Measurements from ENCODE around the gene COL6A3. TPM values are rescaled to one million over a fixed set of nuclear protein-coding genes. Genes with fewer than 3 reads are reported as not detected.

Gene COL6A3
- total RNA-seq, 1 experiment from 2014 or later, result 0.86 TPM

DNA sequence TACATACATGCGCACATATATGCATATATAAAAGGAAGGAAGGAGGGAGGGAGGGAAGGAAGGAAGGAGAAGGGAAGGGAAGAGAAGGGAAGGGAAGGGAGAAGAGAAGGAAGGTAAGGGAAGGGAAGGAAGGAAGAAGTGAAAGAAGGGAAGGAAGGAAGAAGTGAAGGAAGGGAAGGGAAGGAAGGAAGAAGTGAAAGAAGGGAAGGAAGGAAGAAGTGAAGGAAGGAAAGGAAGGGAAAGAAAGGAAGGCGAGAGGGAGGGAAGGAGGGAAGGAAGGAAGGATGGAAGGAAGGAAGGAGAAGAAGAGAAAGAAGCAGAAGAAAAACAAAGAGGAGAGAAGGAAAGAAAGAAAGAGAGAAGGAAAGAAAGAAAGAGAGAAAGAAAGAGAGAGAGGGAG lies 16.9 kb downstream of the COL6A3 start:
- CTCF ChIA-PET, result no interaction called here
- Histone ChIP-seq H3K36me3 (ENCODE audit: insufficient read depth, low read length, poor library complexity, severe bottlenecking) (no peaks in the 10 kb centered on the region), H3K27me3 (replicated peaks; ENCODE audit: insufficient read depth, low read depth, low read length, poor library complexity) (peaks cover 71% of the 10 kb centered on the region), H3K4me1 (ENCODE audit: insufficient read depth, low read length, poor library complexity, severe bottlenecking) (no peaks in the 10 kb centered on the region), H3K27ac (ENCODE audit: low read depth, low read length, poor library complexity, severe bottlenecking) (no peak overlapping the region), H3K4me3 (ENCODE audit: low read depth, low read length, poor library complexity, severe bottlenecking) (no peak overlapping the region), H3K9me3 (ENCODE audit: low read depth, low read length, poor library complexity, severe bottlenecking) (no peaks in the 10 kb centered on the region)
- POLR2A ChIA-PET (ENCODE audit: low non-redundant PET), result no interaction called here
- intact Hi-C loops (cut with micrococcal nuclease; ENCODE audit: unreplicated experiment), result no loop called here
- BruUV-seq (replicated peaks), result no TSS peak
- no peak for DNase-seq (ENCODE audit: low spot score)
- no peak for TF ChIP-seq EZH2 (IDR thresholded peaks at IDR 0.05; ENCODE audit: borderline replicate concordance, low read depth, low read length, poor library complexity, severe bottlenecking)
- TF ChIP-seq, protein P1, sequence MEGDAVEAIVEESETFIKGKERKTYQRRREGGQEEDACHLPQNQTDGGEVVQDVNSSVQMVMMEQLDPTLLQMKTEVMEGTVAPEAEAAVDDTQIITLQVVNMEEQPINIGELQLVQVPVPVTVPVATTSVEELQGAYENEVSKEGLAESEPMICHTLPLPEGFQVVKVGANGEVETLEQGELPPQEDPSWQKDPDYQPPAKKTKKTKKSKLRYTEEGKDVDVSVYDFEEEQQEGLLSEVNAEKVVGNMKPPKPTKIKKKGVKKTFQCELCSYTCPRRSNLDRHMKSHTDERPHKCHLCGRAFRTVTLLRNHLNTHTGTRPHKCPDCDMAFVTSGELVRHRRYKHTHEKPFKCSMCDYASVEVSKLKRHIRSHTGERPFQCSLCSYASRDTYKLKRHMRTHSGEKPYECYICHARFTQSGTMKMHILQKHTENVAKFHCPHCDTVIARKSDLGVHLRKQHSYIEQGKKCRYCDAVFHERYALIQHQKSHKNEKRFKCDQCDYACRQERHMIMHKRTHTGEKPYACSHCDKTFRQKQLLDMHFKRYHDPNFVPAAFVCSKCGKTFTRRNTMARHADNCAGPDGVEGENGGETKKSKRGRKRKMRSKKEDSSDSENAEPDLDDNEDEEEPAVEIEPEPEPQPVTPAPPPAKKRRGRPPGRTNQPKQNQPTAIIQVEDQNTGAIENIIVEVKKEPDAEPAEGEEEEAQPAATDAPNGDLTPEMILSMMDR (conservative IDR thresholded peaks at IDR 0.05; ENCODE audit: low read depth, low read length), result no peak

DNA sequence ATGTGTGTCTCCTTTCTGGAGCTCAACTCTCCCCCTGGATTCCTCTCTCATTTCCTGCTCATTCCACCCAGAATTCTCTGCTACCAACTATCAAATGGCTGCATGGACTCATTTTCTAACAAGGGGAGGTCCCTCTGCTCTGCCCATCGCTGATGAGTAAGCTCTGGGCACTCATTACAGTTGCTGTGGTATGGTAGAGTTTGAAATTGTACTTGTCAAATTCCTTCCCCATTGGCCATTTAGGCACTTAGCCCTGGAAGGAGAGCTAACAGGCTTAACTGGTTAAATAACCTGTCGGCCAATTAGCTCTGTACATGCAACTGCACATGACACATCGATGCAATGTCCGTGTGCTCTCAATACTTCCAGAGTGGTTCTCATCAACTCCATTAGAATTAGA lies 20.4 kb downstream of the COL6A3 start:
- peaks cover 38% of the 10 kb centered on the region for H3K27me3 ChIP-seq (replicated peaks; ENCODE audit: insufficient read depth, low read depth, low read length, poor library complexity)
- H3K4me1 ChIP-seq (ENCODE audit: insufficient read depth, low read length, poor library complexity, severe bottlenecking), result no peaks in the 10 kb centered on the region
- no peaks in the 10 kb centered on the region for H3K9me3 ChIP-seq (ENCODE audit: low read depth, low read length, poor library complexity, severe bottlenecking)
- CTCF ChIA-PET, result interaction anchor here (0.7 kb wide), 1 partner anchor 62 kb away, joined by 3 read pairs; no protein-coding TSS in a partner anchor
- intact Hi-C loops (cut with micrococcal nuclease; ENCODE audit: unreplicated experiment), result no loop called here
- no peak for DNase-seq (ENCODE audit: low spot score)
- no TSS peak for BruUV-seq (replicated peaks)
- no peak for TF ChIP-seq EZH2 (IDR thresholded peaks at IDR 0.05; ENCODE audit: borderline replicate concordance, low read depth, low read length, poor library complexity, severe bottlenecking)
- TF ChIP-seq, protein P1 (conservative IDR thresholded peaks at IDR 0.05; ENCODE audit: low read depth, low read length), result no peak
- no peaks in the 10 kb centered on the region for H3K36me3 ChIP-seq (ENCODE audit: insufficient read depth, low read length, poor library complexity, severe bottlenecking)
- H3K4me3 ChIP-seq (ENCODE audit: low read depth, low read length, poor library complexity, severe bottlenecking), result no peak overlapping the region
- POLR2A ChIA-PET (ENCODE audit: low non-redundant PET), result no interaction called here
- no peak overlapping the region for H3K27ac ChIP-seq (ENCODE audit: low read depth, low read length, poor library complexity, severe bottlenecking)

DNA sequence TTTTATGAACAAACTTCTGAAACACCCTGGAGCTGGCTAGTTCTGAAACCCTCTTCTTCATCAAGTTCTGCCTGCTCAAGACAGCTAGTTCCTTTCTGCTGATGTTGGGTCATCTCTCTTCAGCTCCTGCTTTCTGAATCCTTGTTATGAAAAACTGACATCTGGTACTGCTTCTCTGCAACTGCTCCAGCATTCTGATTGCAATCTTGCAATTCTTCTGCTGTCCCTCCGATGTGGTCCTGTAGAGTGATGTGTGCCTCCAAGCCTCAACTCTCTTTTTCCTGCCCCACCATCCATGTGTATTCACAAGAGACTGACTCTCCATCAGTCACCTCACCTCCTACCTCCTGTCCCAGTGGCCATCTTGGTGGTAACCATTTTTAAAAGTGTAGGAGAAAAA lies 21.8 kb downstream of the COL6A3 start:
- H3K9me3 ChIP-seq (ENCODE audit: low read depth, low read length, poor library complexity, severe bottlenecking), result no peaks in the 10 kb centered on the region
- H3K36me3 ChIP-seq (ENCODE audit: insufficient read depth, low read length, poor library complexity, severe bottlenecking), result no peaks in the 10 kb centered on the region
- ChIA-PET POLR2A (ENCODE audit: low non-redundant PET) (no interaction called here), CTCF (no interaction called here)
- no TSS peak for BruUV-seq (replicated peaks)
- no peak overlapping the region for H3K4me3 ChIP-seq (ENCODE audit: low read depth, low read length, poor library complexity, severe bottlenecking)
- H3K27me3 ChIP-seq (replicated peaks; ENCODE audit: insufficient read depth, low read depth, low read length, poor library complexity), result peaks cover 26% of the 10 kb centered on the region
- intact Hi-C loops (cut with micrococcal nuclease; ENCODE audit: unreplicated experiment), result no loop called here
- TF ChIP-seq, protein P1 (conservative IDR thresholded peaks at IDR 0.05; ENCODE audit: low read depth, low read length), result no peak
- no peak for TF ChIP-seq EZH2 (IDR thresholded peaks at IDR 0.05; ENCODE audit: borderline replicate concordance, low read depth, low read length, poor library complexity, severe bottlenecking)
- no peaks in the 10 kb centered on the region for H3K4me1 ChIP-seq (ENCODE audit: insufficient read depth, low read length, poor library complexity, severe bottlenecking)
- no peak overlapping the region for H3K27ac ChIP-seq (ENCODE audit: low read depth, low read length, poor library complexity, severe bottlenecking)
- DNase-seq (ENCODE audit: low spot score), result no peak

Data from A673 (cell line).